ENCODE data around the gene NPY.
"Not testable (repeated sequence)": the region's sequence is repeated elsewhere in the genome, so short reads cannot be mapped to it uniquely, and the experiment has no call there.

Gene NPY

GRCh38 chr7:24283897-24284698 lies at the start of gene NPY:
NPY (plus strand) TSS chr7:24284190; CDS start chr7:24285241, 1,051 bp downstream.
- no peak for DNase-seq

- no peak for DNase-seq
These were observed 44.7 kb upstream of the NPY start for GRCh38 chr7:24239260-24239659.

GRCh38 chr7:24241206-24241605 lies 42.8 kb upstream of the NPY start:
- DNase-seq: no peak

- no peak for DNase-seq
These were observed 39.4 kb upstream of the NPY start for GRCh38 chr7:24244554-24244953.

GRCh38 chr7:24245362-24245761 lies 38.6 kb upstream of the NPY start:
- no peak for DNase-seq

GRCh38 chr7:24249266-24249665 lies 34.7 kb upstream of the NPY start:
- no peak for DNase-seq

GRCh38 chr7:24251568-24251967 lies 32.4 kb upstream of the NPY start:
- DNase-seq: no peak

GRCh38 chr7:24255139-24255538 lies 28.9 kb upstream of the NPY start:
- DNase-seq: no peak

- DNase-seq: not testable (repeated sequence)
These were observed 25.7 kb upstream of the NPY start for GRCh38 chr7:24258324-24258723.

- no peak for DNase-seq
These were observed 12.1 kb upstream of the NPY start for GRCh38 chr7:24271938-24272337.

GRCh38 chr7:24279512-24279911 lies 4.5 kb upstream of the NPY start:
- DNase-seq: no peak

- DNase-seq: no peak
These were observed 465 bp upstream of the NPY start for GRCh38 chr7:24283554-24283896.

- DNase-seq: no peak
These were observed 913 bp downstream of the NPY start for GRCh38 chr7:24284699-24285506.

GRCh38 chr7:24290004-24290641 lies 6.1 kb downstream of the NPY start:
- DNase-seq: peak in 1 of 2 donors; percentile 62

- no peak for DNase-seq
These were observed 7.3 kb downstream of the NPY start for GRCh38 chr7:24291271-24291670.

GRCh38 chr7:24297362-24297761 lies 13.4 kb downstream of the NPY start:
- no peak for DNase-seq

GRCh38 chr7:24298696-24299095 lies 14.7 kb downstream of the NPY start:
- DNase-seq: no peak

- DNase-seq: no peak
These were observed 15.2 kb downstream of the NPY start for GRCh38 chr7:24299192-24299591.

- no peak for DNase-seq
These were observed 17.7 kb downstream of the NPY start for GRCh38 chr7:24301703-24302102.

GRCh38 chr7:24304494-24305095 lies 20.6 kb downstream of the NPY start:
- no peak for DNase-seq

- DNase-seq: no peak
These were observed 23.3 kb downstream of the NPY start for GRCh38 chr7:24307326-24307725.

GRCh38 chr7:24312588-24312987 lies 28.6 kb downstream of the NPY start:
- DNase-seq: no peak

GRCh38 chr7:24313777-24314176 lies 29.8 kb downstream of the NPY start:
- no peak for DNase-seq

Measured in bone marrow (tissue), 2 donors.